ENCODE data around the gene OPCML.

The OPCML gene

DNA sequence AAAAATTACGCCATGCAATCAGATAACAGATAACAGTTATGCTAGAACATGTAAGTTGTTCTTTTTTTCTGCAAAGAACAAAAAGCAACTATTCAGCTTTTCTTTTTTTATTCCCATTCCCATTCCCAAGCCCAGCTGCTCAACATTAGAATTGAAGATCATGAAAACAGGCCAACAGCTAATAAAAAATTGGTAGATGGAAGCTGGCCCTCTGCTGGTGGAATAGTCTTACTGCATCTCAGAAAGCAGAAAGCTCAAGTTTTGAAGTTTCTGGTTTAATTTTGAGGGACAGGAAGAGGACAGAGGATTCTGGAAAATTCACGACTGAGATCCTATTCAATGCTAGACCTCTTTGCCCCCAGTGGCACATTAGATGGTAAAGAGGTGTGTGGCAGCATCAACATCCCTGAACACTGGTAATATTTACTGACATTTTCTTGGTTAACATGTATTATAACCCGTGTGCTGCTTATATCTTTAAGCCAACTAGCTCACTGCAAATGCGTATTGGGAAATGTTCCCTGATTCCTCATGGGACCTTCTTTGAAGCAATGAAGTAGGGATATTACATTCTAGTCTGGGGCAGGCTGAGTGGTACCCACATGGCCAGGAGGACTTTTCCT is 591.2 kb downstream of the OPCML start:
- no peak for ATAC-seq
- TF ChIP-seq CSDC2 (CRISPR knock-in tag; IDR thresholded peaks at IDR 0.05), result no peak
- no peak for TF ChIP-seq ZNF8 (CRISPR knock-in tag; IDR thresholded peaks at IDR 0.05)
- TF ChIP-seq, protein P1, sequence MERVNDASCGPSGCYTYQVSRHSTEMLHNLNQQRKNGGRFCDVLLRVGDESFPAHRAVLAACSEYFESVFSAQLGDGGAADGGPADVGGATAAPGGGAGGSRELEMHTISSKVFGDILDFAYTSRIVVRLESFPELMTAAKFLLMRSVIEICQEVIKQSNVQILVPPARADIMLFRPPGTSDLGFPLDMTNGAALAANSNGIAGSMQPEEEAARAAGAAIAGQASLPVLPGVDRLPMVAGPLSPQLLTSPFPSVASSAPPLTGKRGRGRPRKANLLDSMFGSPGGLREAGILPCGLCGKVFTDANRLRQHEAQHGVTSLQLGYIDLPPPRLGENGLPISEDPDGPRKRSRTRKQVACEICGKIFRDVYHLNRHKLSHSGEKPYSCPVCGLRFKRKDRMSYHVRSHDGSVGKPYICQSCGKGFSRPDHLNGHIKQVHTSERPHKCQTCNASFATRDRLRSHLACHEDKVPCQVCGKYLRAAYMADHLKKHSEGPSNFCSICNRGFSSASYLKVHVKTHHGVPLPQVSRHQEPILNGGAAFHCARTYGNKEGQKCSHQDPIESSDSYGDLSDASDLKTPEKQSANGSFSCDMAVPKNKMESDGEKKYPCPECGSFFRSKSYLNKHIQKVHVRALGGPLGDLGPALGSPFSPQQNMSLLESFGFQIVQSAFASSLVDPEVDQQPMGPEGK (CRISPR knock-in tag; IDR thresholded peaks at IDR 0.05; ENCODE audit: borderline replicate concordance), result no peak

- no peak for ATAC-seq
- TF ChIP-seq, protein P2, sequence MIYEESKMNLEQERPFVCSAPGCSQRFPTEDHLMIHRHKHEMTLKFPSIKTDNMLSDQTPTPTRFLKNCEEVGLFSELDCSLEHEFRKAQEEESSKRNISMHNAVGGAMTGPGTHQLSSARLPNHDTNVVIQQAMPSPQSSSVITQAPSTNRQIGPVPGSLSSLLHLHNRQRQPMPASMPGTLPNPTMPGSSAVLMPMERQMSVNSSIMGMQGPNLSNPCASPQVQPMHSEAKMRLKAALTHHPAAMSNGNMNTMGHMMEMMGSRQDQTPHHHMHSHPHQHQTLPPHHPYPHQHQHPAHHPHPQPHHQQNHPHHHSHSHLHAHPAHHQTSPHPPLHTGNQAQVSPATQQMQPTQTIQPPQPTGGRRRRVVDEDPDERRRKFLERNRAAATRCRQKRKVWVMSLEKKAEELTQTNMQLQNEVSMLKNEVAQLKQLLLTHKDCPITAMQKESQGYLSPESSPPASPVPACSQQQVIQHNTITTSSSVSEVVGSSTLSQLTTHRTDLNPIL (CRISPR knock-in tag; IDR thresholded peaks at IDR 0.05; ENCODE audit: low read depth), result no peak
- no peak for TF ChIP-seq ISL1 (CRISPR knock-in tag; IDR thresholded peaks at IDR 0.05)
- TF ChIP-seq GLIS3 (CRISPR knock-in tag; IDR thresholded peaks at IDR 0.05), result no peak
- TF ChIP-seq ESRRG (CRISPR knock-in tag; IDR thresholded peaks at IDR 0.05), result no peak
- no peak for TF ChIP-seq ZC3H10 (CRISPR knock-in tag; IDR thresholded peaks at IDR 0.05)
- no peak for TF ChIP-seq OSR1 (CRISPR knock-in tag; IDR thresholded peaks at IDR 0.05)
- no peak for TF ChIP-seq ZFP30 (CRISPR knock-in tag; IDR thresholded peaks at IDR 0.05)
- TF ChIP-seq, protein P3, sequence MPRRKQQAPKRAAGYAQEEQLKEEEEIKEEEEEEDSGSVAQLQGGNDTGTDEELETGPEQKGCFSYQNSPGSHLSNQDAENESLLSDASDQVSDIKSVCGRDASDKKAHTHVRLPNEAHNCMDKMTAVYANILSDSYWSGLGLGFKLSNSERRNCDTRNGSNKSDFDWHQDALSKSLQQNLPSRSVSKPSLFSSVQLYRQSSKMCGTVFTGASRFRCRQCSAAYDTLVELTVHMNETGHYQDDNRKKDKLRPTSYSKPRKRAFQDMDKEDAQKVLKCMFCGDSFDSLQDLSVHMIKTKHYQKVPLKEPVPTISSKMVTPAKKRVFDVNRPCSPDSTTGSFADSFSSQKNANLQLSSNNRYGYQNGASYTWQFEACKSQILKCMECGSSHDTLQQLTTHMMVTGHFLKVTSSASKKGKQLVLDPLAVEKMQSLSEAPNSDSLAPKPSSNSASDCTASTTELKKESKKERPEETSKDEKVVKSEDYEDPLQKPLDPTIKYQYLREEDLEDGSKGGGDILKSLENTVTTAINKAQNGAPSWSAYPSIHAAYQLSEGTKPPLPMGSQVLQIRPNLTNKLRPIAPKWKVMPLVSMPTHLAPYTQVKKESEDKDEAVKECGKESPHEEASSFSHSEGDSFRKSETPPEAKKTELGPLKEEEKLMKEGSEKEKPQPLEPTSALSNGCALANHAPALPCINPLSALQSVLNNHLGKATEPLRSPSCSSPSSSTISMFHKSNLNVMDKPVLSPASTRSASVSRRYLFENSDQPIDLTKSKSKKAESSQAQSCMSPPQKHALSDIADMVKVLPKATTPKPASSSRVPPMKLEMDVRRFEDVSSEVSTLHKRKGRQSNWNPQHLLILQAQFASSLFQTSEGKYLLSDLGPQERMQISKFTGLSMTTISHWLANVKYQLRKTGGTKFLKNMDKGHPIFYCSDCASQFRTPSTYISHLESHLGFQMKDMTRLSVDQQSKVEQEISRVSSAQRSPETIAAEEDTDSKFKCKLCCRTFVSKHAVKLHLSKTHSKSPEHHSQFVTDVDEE (CRISPR knock-in tag; IDR thresholded peaks at IDR 0.05), result no peak
- no peak for TF ChIP-seq BACH2 (CRISPR knock-in tag; IDR thresholded peaks at IDR 0.05; ENCODE audit: borderline replicate concordance)
- no peak for TF ChIP-seq ZNF8 (CRISPR knock-in tag; IDR thresholded peaks at IDR 0.05)
- TF ChIP-seq ZFP3 (CRISPR knock-in tag; IDR thresholded peaks at IDR 0.05), result no peak
- no peak for TF ChIP-seq PPARA (CRISPR knock-in tag; IDR thresholded peaks at IDR 0.05; ENCODE audit: borderline replicate concordance)
- no peak for TF ChIP-seq ZNF70 (CRISPR knock-in tag; IDR thresholded peaks at IDR 0.05)
- no peak for TF ChIP-seq TOX (CRISPR knock-in tag; IDR thresholded peaks at IDR 0.05; ENCODE audit: borderline replicate concordance)
- TF ChIP-seq RARB (CRISPR knock-in tag; IDR thresholded peaks at IDR 0.05), result no peak
- TF ChIP-seq ZNF565 (CRISPR knock-in tag; conservative IDR thresholded peaks at IDR 0.05; ENCODE audit: low read depth), result no peak
- TF ChIP-seq, protein P1 (CRISPR knock-in tag; IDR thresholded peaks at IDR 0.05; ENCODE audit: borderline replicate concordance), result no peak
- TF ChIP-seq CSDC2 (CRISPR knock-in tag; IDR thresholded peaks at IDR 0.05), result no peak
- no peak for TF ChIP-seq TCF4 (CRISPR knock-in tag; IDR thresholded peaks at IDR 0.05; ENCODE audit: borderline replicate concordance)
Measured at GRCh38 chr11:132937016-132937415, 595.3 kb downstream of the OPCML start.

GRCh38 chr11:132935383-132935782 is 596.9 kb downstream of the OPCML start:
- no peak for ATAC-seq
- no peak for TF ChIP-seq PPARA (CRISPR knock-in tag; IDR thresholded peaks at IDR 0.05; ENCODE audit: borderline replicate concordance)
- TF ChIP-seq TCF4 (CRISPR knock-in tag; IDR thresholded peaks at IDR 0.05; ENCODE audit: borderline replicate concordance), result no peak
- TF ChIP-seq, protein P2 (CRISPR knock-in tag; IDR thresholded peaks at IDR 0.05; ENCODE audit: low read depth), result no peak
- no peak for TF ChIP-seq ZFP3 (CRISPR knock-in tag; IDR thresholded peaks at IDR 0.05)
- TF ChIP-seq, protein P4, sequence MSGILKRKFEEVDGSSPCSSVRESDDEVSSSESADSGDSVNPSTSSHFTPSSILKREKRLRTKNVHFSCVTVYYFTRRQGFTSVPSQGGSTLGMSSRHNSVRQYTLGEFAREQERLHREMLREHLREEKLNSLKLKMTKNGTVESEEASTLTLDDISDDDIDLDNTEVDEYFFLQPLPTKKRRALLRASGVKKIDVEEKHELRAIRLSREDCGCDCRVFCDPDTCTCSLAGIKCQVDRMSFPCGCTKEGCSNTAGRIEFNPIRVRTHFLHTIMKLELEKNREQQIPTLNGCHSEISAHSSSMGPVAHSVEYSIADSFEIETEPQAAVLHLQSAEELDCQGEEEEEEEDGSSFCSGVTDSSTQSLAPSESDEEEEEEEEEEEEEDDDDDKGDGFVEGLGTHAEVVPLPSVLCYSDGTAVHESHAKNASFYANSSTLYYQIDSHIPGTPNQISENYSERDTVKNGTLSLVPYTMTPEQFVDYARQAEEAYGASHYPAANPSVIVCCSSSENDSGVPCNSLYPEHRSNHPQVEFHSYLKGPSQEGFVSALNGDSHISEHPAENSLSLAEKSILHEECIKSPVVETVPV (CRISPR knock-in tag; IDR thresholded peaks at IDR 0.05), result no peak
- TF ChIP-seq ZNF70 (CRISPR knock-in tag; IDR thresholded peaks at IDR 0.05), result no peak

Data from SK-N-SH treated with all-trans-retinoic acid at 6 μM for 48 hours (cell line).